DMS53 (cell line): ENCODE results near the gene PTGES2.

Source experiments
- DNase-seq: peaks from one replicate; lab custom pipeline; 2025; lab: John Stamatoyannopoulos, UW

PTGES2 gene

GRCh38 chr9:128127568-128127989 is at the start of gene PTGES2:
Gene PTGES2, minus strand, starts transcription at chr9:128127729. Its CDS starts 12 bp downstream, at chr9:128127717.
- peak; percentile 93 for DNase-seq

GRCh38 chr9:128175726-128176125 is 48.2 kb upstream of the PTGES2 start:
- no peak for DNase-seq

GRCh38 chr9:128175102-128175563 is 47.6 kb upstream of the PTGES2 start:
- DNase-seq = no peak

- no peak for DNase-seq
Observed at GRCh38 chr9:128174062-128174461, 46.5 kb upstream of the PTGES2 start.

GRCh38 chr9:128169925-128170324 is 42.4 kb upstream of the PTGES2 start:
- DNase-seq = no peak

- no peak for DNase-seq
Observed at GRCh38 chr9:128169492-128169891, 42.0 kb upstream of the PTGES2 start.

GRCh38 chr9:128168731-128169308 is 41.3 kb upstream of the PTGES2 start:
- no peak for DNase-seq

GRCh38 chr9:128167209-128167608 is 39.7 kb upstream of the PTGES2 start:
- DNase-seq = no peak

- DNase-seq = no peak
Observed at GRCh38 chr9:128166169-128166568, 38.6 kb upstream of the PTGES2 start.

GRCh38 chr9:128164307-128164885 is 36.9 kb upstream of the PTGES2 start:
- DNase-seq = no peak

GRCh38 chr9:128163523-128164306 is 36.2 kb upstream of the PTGES2 start:
- DNase-seq = peak; percentile 53

GRCh38 chr9:128163027-128163515 is 35.5 kb upstream of the PTGES2 start:
- DNase-seq = no peak

- no peak for DNase-seq
Observed at GRCh38 chr9:128162215-128163026, 34.9 kb upstream of the PTGES2 start.

GRCh38 chr9:128161215-128161902 is 33.8 kb upstream of the PTGES2 start:
- peak; percentile 48 for DNase-seq

GRCh38 chr9:128160603-128160987 is 33.1 kb upstream of the PTGES2 start:
- DNase-seq = peak; percentile 60

- DNase-seq = peak; percentile 96
Observed at GRCh38 chr9:128159784-128160602, 32.5 kb upstream of the PTGES2 start, which contains the start of gene BBLN. Gene BBLN, plus strand, starts transcription at chr9:128160265. Its CDS starts 143 bp downstream, at chr9:128160408.

GRCh38 chr9:128159522-128159783 is 31.9 kb upstream of the PTGES2 start:
- DNase-seq = peak; percentile 84

- no peak for DNase-seq
Observed at GRCh38 chr9:128155736-128156500, 28.4 kb upstream of the PTGES2 start.

GRCh38 chr9:128153947-128154695 is 26.6 kb upstream of the PTGES2 start:
- no peak for DNase-seq
